Fibroblast of lung (primary cell): Measurements from ENCODE around the gene CSNK2A1.

ENCODE experiments used
- EZH2 ChIP-seq: IDR thresholded peaks from 2 replicates; pipeline ENCODE4 v1.5.1; 2012; ENCODE audit warnings: low read length, control low read depth, mild to moderate bottlenecking; ENCODE audit errors: missing control alignments
- TF ChIP-seq, protein P1 (sequence below), 2 donors: IDR thresholded peaks in 1 of 2; conservative IDR thresholded peaks in 1 of 2; 1 replicate in 1 of 2; 2 replicates in 1 of 2; pipeline ENCODE4 v1.5.1; 2011 to 2012; ENCODE audit warnings: low read length in 2 of 2, control low read depth in 1 of 2, inconsistent platforms in 1 of 2, low read depth in 1 of 2, mild to moderate bottlenecking in 1 of 2

DNA sequence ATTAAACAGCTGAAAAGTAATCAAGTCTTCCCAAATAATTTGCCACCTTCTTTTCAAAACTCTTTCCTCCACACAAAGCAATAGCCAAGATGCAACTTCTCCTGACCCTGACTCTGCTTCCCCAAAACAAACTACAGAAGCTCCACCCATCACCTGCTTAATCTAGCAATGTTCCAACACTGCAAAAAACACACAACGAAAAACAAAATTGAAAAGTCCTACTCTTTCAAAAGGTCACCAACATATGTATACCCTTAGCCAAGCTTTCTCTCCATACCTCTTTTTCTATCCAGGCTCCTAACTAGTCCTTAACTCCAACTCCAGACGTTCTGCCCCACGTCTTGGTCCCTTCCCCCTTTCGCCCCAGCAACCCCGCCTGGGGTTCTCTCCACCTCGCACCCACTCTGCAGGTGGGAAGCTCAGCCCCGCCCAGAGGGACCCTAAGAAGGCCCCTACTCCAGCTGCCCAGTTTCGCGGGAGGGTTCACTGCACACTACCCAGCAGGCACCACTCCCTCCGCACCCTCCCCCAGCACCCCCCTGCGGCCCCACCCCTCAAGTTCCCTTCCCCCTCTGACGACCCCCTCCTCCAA is 717 bp downstream of the CSNK2A1 start:
- TF ChIP-seq, protein P1, sequence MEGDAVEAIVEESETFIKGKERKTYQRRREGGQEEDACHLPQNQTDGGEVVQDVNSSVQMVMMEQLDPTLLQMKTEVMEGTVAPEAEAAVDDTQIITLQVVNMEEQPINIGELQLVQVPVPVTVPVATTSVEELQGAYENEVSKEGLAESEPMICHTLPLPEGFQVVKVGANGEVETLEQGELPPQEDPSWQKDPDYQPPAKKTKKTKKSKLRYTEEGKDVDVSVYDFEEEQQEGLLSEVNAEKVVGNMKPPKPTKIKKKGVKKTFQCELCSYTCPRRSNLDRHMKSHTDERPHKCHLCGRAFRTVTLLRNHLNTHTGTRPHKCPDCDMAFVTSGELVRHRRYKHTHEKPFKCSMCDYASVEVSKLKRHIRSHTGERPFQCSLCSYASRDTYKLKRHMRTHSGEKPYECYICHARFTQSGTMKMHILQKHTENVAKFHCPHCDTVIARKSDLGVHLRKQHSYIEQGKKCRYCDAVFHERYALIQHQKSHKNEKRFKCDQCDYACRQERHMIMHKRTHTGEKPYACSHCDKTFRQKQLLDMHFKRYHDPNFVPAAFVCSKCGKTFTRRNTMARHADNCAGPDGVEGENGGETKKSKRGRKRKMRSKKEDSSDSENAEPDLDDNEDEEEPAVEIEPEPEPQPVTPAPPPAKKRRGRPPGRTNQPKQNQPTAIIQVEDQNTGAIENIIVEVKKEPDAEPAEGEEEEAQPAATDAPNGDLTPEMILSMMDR (conservative IDR thresholded peaks at IDR 0.05 in 1 of 2, IDR thresholded peaks at IDR 0.05 in 1 of 2; ENCODE audit: low read depth in 1 of 2, low read length in 2 of 2) = no peak
- TF ChIP-seq EZH2 = no peak
